H4 (cell line): Measurements from ENCODE around the gene RGS3. TPM values are rescaled to one million over a fixed set of nuclear protein-coding genes. Genes with fewer than 3 reads are reported as not detected.

ENCODE experiments used
- DNase-seq: peaks from one replicate; pipeline ENCODE4 v3.0.0-alpha.2; 2015; ENCODE audit warnings: low spot score
- total RNA-seq: library from RNA; depleted of rRNA; stranded (reverse); fragments of >200 nt; shearing (Covaris generic); gene quantifications from 2 replicates; pipeline ENCODE4 v1.2.3, GENCODE V29; 2014

The RGS3 gene
- total RNA-seq, 1 experiment from 2014 or later = 36.4 TPM

GRCh38 chr9:113600023-113600823 is 136.7 kb downstream of the RGS3 start:
- no peak for DNase-seq

- no peak for DNase-seq
Observed at GRCh38 chr9:113600871-113601614, 137.5 kb downstream of the RGS3 start.

GRCh38 chr9:113601656-113602055 is 138.1 kb downstream of the RGS3 start:
- DNase-seq = no peak

GRCh38 chr9:113602126-113603047 is 138.9 kb downstream of the RGS3 start:
- peak; percentile 56 for DNase-seq

GRCh38 chr9:113603048-113603375 is 139.5 kb downstream of the RGS3 start:
- no peak for DNase-seq

- no peak for DNase-seq
Observed at GRCh38 chr9:113603773-113604172, 140.2 kb downstream of the RGS3 start.

- no peak for DNase-seq
Observed at GRCh38 chr9:113604393-113604792, 140.9 kb downstream of the RGS3 start.

- DNase-seq = no peak
Observed at GRCh38 chr9:113606510-113606909, 143.0 kb downstream of the RGS3 start.

GRCh38 chr9:113608082-113608685 is 144.7 kb downstream of the RGS3 start:
- DNase-seq = no peak

GRCh38 chr9:113609562-113610318 is 146.2 kb downstream of the RGS3 start:
- no peak for DNase-seq

- DNase-seq = no peak
Observed at GRCh38 chr9:113611461-113612215, 148.1 kb downstream of the RGS3 start.

GRCh38 chr9:113612216-113612747 is 148.8 kb downstream of the RGS3 start:
- DNase-seq = no peak

- no peak for DNase-seq
Observed at GRCh38 chr9:113612828-113613227, 149.3 kb downstream of the RGS3 start.

- DNase-seq = no peak
Observed at GRCh38 chr9:113613815-113614413, 150.4 kb downstream of the RGS3 start.

GRCh38 chr9:113614843-113615648 is 151.5 kb downstream of the RGS3 start:
- DNase-seq = peak; percentile 69

GRCh38 chr9:113616116-113616515 is 152.6 kb downstream of the RGS3 start:
- no peak for DNase-seq

GRCh38 chr9:113616621-113617496 is 153.3 kb downstream of the RGS3 start:
- DNase-seq = no peak

GRCh38 chr9:113617550-113617949 is 154.0 kb downstream of the RGS3 start:
- DNase-seq = no peak
